Esophagus squamous epithelium (tissue), 4 donors: ENCODE results near the gene HSPA2.

Experiments used
- CTCF ChIP-seq, 6 experiments: fragments of 450-650 bp in 4 of 6; fragments of 200-600 bp in 2 of 6; sonication (generic) in 2 of 6; IDR thresholded peaks; one replicate each; pipeline ENCODE4 v1.5.1; 2016 to 2019; ENCODE audit warnings: antibody characterized with exemption in 6 of 6, mild to moderate bottlenecking in 4 of 6, moderate library complexity in 4 of 6
- POLR2A ChIP-seq, 4 donors: fragments of 450-650 bp; IDR thresholded peaks; one replicate each; pipeline ENCODE4 v1.6.1; 2017; ENCODE audit warnings: antibody characterized with exemption in 4 of 4, mild to moderate bottlenecking in 4 of 4, moderate library complexity in 3 of 4

GRCh38 chr14:64496764-64497163 is 43.8 kb upstream of the HSPA2 start:
- no peak for TF ChIP-seq POLR2A (IDR thresholded peaks at IDR 0.05)
- no peak for TF ChIP-seq CTCF (IDR thresholded peaks at IDR 0.05)
